Peyer's patch (tissue), 4 donors: ENCODE data around the gene WBP1L. TPM values are rescaled to one million over a fixed set of nuclear protein-coding genes. Genes with fewer than 3 reads are reported as not detected.

ENCODE experiments used
- DNase-seq, 3 donors: peaks; one replicate each; pipeline ENCODE4 v3.0.0-alpha.2; 2017 to 2019
- H3K27ac ChIP-seq, 4 donors: fragments of 200-600 bp; sonication (generic); one replicate each; pipeline ENCODE4 v1.5.1; 2016 to 2019
- H3K27me3 ChIP-seq, 2 donors: fragments of 200-600 bp; sonication (generic); one replicate each; pipeline ENCODE4 v1.5.1; 2019
- H3K36me3 ChIP-seq, 3 donors: fragments of 200-600 bp; sonication (generic); one replicate each; pipeline ENCODE4 v1.5.1; 2016 to 2019
- H3K4me1 ChIP-seq, 4 donors: fragments of 200-600 bp; sonication (generic); one replicate each; pipeline ENCODE4 v1.5.1; 2016 to 2019
- H3K4me3 ChIP-seq, 4 donors: fragments of 200-600 bp; sonication (generic); 1 replicate in 3 of 4; 2 replicates in 1 of 4; pipeline ENCODE4 v1.5.1; 2016 to 2019; ENCODE audit warnings: mild to moderate bottlenecking in 1 of 4
- H3K9me3 ChIP-seq, 4 donors: fragments of 200-600 bp; sonication (generic); one replicate each; pipeline ENCODE4 v1.5.1; 2016 to 2019; ENCODE audit warnings: mild to moderate bottlenecking in 1 of 4
- CTCF ChIP-seq, 6 experiments: fragments of 450-650 bp in 4 of 6; fragments of 200-600 bp in 2 of 6; sonication (generic) in 1 of 6; IDR thresholded peaks; one replicate each; pipeline ENCODE4 v1.5.1; 2017 to 2019; ENCODE audit warnings: antibody characterized with exemption in 6 of 6, mild to moderate bottlenecking in 3 of 6, moderate library complexity in 1 of 6
- POLR2A ChIP-seq, 2 donors: fragments of 450-650 bp; IDR thresholded peaks; one replicate each; pipeline ENCODE4 v1.5.1; 2017; ENCODE audit warnings: antibody characterized with exemption in 2 of 2, mild to moderate bottlenecking in 2 of 2, moderate library complexity in 2 of 2
- small RNA-seq, 2 donors: library from RNA; depleted of rRNA; stranded (forward); fragments of <200 nt; gene quantifications; one replicate each; pipeline ENCODE3, GENCODE V24; 2016
- total RNA-seq, 4 donors: library from RNA; depleted of rRNA; stranded (reverse); fragments of >200 nt; gene quantifications; one replicate each; pipeline ENCODE4 v1.1.0, GENCODE V29; 2016

Gene WBP1L
- total RNA-seq, 4 donors from 2014 or later, result 38.0 to 78.3 (median 65.8) TPM

- H3K4me3 ChIP-seq, result no peak overlapping the region
- H3K36me3 ChIP-seq, result peaks cover 0 to 13% (median 0%) of the 10 kb centered on the region in 3 donors
- H3K4me1 ChIP-seq, result peaks cover 0 to 10% (median 0%) of the 10 kb centered on the region in 4 donors
- H3K27ac ChIP-seq, result no peak overlapping the region
- no peak for DNase-seq
- TF ChIP-seq CTCF (IDR thresholded peaks at IDR 0.05) (no peak), POLR2A (IDR thresholded peaks at IDR 0.05) (no peak)
- H3K27me3 ChIP-seq, result no peaks in the 10 kb centered on the region
- no peaks in the 10 kb centered on the region for H3K9me3 ChIP-seq
These were observed 113.1 kb downstream of the WBP1L start for GRCh38 chr10:102856758-102857424.

DNA sequence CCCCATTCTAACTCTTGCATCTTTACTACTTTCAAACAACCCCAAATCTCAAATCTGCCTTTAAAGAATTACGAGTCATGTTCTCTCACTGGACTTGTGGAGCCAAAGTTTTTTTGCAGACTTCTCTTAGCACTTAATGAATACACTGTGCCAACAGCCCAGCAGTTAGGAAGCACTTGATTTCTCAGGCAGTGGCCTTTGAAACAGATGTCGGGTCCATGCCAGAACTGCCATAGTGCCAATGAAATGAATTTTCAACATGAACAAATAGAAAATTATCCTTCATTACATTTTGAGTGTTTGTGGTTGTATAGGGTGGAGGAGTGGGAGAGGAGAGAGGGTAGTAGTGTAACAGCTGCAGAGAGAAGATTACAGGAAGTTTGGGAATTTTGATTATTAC lies 116.2 kb downstream of the WBP1L start:
- Histone ChIP-seq H3K27me3 (no peaks in the 10 kb centered on the region), H3K9me3 (no peaks in the 10 kb centered on the region), H3K36me3 (peaks cover 0 to 31% (median 0%) of the 10 kb centered on the region in 3 donors), H3K4me3 (no peak overlapping the region), H3K27ac (no peak overlapping the region), H3K4me1 (peaks cover 0 to 7% (median 0%) of the 10 kb centered on the region in 4 donors)
- no peak for TF ChIP-seq POLR2A (IDR thresholded peaks at IDR 0.05)
- no peak for TF ChIP-seq CTCF (IDR thresholded peaks at IDR 0.05)
- no peak for DNase-seq

DNA sequence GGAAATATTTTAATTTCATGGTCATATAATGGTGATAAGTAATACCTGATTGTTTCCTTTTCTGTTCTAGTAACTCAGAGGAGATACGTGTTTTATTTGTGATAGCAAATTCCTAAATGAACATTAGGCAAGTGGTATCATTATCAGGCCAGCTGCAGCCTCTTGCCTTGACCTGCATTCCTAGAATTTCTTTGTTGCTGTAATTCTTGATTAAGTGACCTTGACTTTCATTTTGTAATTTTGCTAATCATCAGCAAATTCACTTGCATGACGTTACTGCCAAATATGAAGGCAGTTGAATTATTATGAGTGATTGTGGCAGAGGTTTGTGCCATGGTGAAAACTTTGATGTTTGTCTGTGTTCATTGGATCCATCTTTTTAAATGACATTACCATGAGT lies 119.9 kb downstream of the WBP1L start:
- Histone ChIP-seq H3K27ac (no peak overlapping the region), H3K36me3 (peaks cover 0 to 31% (median 0%) of the 10 kb centered on the region in 3 donors), H3K4me3 (no peak overlapping the region), H3K4me1 (no peaks in the 10 kb centered on the region), H3K27me3 (no peaks in the 10 kb centered on the region), H3K9me3 (no peaks in the 10 kb centered on the region)
- no peak for DNase-seq
- TF ChIP-seq CTCF (IDR thresholded peaks at IDR 0.05) (no peak), POLR2A (IDR thresholded peaks at IDR 0.05) (no peak)

DNA sequence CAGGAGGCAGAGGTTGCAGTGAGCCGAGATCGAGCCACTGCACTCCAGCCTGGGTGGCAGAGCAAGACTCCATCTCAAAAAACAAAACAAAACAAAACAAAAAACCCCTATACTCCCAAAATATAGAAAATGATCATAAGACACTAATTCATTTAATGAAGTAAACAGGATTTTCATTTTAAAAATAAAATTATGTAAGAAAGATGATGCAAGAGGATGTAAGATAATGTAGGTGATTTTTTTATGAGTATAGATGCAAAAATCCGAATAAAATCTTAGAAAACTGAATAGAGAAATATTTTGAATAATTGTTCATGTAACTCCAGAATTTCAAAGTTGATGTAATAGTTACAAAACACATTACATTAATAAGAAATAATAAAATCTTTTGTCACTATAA lies 121.9 kb downstream of the WBP1L start:
- H3K36me3 ChIP-seq, result peaks cover 0 to 26% (median 0%) of the 10 kb centered on the region in 3 donors
- H3K27ac ChIP-seq, result no peak overlapping the region
- H3K9me3 ChIP-seq, result no peaks in the 10 kb centered on the region
- TF ChIP-seq CTCF (IDR thresholded peaks at IDR 0.05) (no peak), POLR2A (IDR thresholded peaks at IDR 0.05) (no peak)
- no peak overlapping the region for H3K4me3 ChIP-seq
- peaks cover 0 to 6% (median 0%) of the 10 kb centered on the region in 4 donors for H3K4me1 ChIP-seq
- H3K27me3 ChIP-seq, result no peaks in the 10 kb centered on the region
- no peak for DNase-seq

Small RNA genes within 50 kb of the gene (small RNA-seq; reads per million reads assigned to genes)
- gene RNU6-1231P, result 0 reads per million in 2 donors

Other genes starting within 250 kb of the WBP1L start
- 10 to 100 TPM; 41.3 to 79.7 (median 71.3) TPM for gene ACTR1A, start 241.2 kb upstream of the WBP1L start, total RNA-seq
- gene SUFU, start 240.0 kb upstream of the WBP1L start, total RNA-seq, result 10 to 100 TPM in 1 of 4 donors, 1 to 10 TPM in 3; 6.5 to 11.0 (median 9.2) TPM
- gene TRIM8, start 99.5 kb upstream of the WBP1L start, total RNA-seq, result 100 to 1,000 TPM in 3 of 4 donors, 10 to 100 TPM in 1; 88.3 to 154 (median 119) TPM
- 1 to 10 TPM; 1.4 to 9.1 (median 2.4) TPM for gene ARL3, start 29.6 kb upstream of the WBP1L start, total RNA-seq
- 10 to 100 TPM in 1 of 4 donors, 1 to 10 TPM in 3; 1.9 to 37.1 (median 8.0) TPM for gene SFXN2, start 29.3 kb upstream of the WBP1L start, total RNA-seq
- not detected for gene CYP17A1, start 93.5 kb downstream of the WBP1L start, total RNA-seq
- 10 to 100 TPM; 19.6 to 51.2 (median 37.1) TPM for gene BORCS7, start 110.3 kb downstream of the WBP1L start, total RNA-seq
- gene AS3MT, start 125.5 kb downstream of the WBP1L start, total RNA-seq, result 1 to 10 TPM in 2 of 4 donors, not detected in 2; 3.6 to 5.8 TPM
- 10 to 100 TPM; 15.8 to 39.6 (median 19.2) TPM for gene CNNM2, start 174.3 kb downstream of the WBP1L start, total RNA-seq